LHCN-M2 (cell line): Measurements from ENCODE around the gene METAP1. TPM values are rescaled to one million over a fixed set of nuclear protein-coding genes. Genes with fewer than 3 reads are reported as not detected.
"Not testable (repeated sequence)": the region's sequence is repeated elsewhere in the genome, so short reads cannot be mapped to it uniquely, and the experiment has no call there.

ENCODE experiments used
- DNase-seq: peaks from one replicate; pipeline ENCODE4 v3.0.0-alpha.2; 2012; ENCODE audit warnings: low read depth
- total RNA-seq: library from RNA; depleted of rRNA; stranded (reverse); fragments of >200 nt; gene quantifications from 2 replicates; pipeline ENCODE4 v1.2.3, GENCODE V29; 2014

METAP1 gene
- total RNA-seq, 1 experiment from 2014 or later = 62.7 TPM

DNA sequence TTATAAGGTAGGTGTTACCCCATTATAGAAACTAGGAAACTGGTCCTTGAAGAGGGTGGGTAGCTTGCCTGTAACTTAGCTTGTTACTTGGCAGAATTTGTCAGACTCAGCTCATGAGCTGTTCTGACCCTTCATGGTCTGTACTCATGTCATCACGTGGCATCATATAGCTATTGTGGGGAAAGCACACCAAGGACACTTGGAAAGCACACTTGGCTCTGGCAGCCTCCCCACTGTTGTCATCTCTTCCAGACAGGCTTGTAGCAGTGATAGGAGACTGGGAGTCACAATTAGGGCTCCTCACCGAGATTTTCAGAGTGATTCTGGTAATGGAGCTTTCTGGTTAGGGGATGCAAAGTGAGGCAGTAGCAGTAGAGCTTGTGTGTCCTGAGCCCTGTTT, 62.7 kb downstream of the METAP1 start:
- no peak for DNase-seq

DNA sequence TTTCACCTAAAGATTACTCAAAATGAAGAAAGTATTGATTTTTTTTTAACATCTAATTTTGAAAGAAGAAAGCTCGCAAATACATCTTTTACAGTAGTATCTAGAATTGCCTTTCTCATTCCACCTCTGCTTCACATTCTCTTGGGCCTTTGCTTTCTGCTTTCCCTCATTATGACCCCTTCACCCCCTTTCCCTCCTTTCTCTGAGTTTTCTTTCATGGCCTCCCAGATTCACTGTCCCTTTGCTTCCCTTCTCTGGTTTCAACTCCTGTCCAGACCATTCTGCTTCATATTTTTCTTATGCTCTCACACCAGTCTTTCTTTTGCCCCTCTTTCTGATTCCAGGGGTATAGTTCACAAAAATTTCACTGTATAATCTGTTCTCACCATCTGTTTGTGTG, 64.0 kb downstream of the METAP1 start:
- no peak for DNase-seq

DNA sequence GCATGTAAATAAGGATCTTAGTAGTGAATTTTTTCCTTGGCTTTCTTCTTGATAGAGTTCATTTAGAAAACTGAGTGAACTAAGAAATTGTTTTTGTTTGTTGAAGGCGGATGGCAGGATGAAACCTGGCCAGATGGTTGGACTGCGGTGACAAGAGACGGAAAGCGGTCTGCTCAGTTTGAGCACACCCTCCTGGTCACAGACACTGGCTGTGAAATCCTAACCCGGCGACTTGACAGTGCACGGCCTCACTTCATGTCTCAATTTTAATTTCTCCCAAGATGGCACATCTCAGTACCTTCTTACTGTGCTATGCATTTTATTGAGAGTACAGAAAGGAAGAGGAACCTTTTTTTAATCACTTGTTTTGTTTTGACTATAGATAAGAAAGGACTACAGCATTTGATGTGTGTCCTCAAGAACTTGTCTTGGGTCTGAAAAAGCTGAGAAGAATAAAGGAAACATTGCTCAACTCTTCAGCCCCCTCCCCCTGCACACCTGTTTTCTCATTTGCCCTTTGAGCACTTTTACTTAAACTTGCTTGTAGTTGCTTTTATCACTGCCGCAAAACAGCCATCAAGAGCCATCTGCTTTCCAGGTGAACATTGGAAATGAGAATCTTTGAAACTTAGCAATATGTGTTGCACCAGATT, 65.7 kb downstream of the METAP1 start:
- DNase-seq = no peak

- peak; percentile 84 for DNase-seq
Observed at GRCh38 chr4:99062120-99062519, 66.6 kb downstream of the METAP1 start.

- DNase-seq = not testable (repeated sequence)
Observed at GRCh38 chr4:99065521-99065920, 70.0 kb downstream of the METAP1 start.

DNA sequence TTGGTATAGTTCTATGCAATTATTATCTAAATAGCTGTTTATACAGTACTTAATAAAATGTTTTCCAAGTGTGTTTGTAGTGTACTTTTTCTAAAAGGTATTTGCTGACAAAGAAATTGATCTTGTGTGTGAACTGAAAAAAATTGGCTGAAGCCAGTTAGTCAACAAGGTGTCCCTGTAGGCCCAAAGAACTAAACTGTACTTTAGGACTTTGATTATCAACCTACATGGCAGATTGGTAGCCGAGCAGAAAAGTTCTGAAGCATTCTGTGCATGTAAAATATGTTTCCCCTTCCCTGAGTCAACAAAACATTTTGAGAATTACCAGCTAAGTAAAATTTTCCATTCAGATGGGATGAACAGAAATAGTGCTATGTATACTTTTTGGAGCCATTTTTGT, 72.1 kb downstream of the METAP1 start:
- no peak for DNase-seq

- DNase-seq = no peak
Observed at GRCh38 chr4:99071159-99071558, 75.6 kb downstream of the METAP1 start.

- DNase-seq = no peak
Observed at GRCh38 chr4:99074816-99075215, 79.3 kb downstream of the METAP1 start.

- no peak for DNase-seq
Observed at GRCh38 chr4:99076292-99076976, 80.9 kb downstream of the METAP1 start.

- DNase-seq = no peak
Observed at GRCh38 chr4:99077177-99077576, 81.7 kb downstream of the METAP1 start.

DNA sequence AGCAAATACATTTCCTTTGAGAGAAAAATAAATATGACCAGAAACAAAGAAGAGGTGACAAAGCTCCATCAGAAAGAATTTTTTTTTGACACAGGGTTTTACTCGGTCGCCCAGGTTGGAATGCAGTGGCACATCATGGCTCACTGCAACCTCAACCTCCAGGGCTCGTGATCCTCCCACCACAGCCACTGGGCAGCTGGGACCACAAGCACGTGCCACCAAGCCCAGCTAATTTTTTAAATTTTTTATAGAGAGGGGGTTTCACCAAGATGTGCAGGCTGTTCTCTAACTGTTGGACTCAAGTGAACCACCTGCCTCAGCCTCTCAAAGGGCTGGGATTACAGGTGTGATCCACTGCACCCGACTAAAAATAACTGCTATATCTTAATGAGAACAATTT, 82.8 kb downstream of the METAP1 start:
- no peak for DNase-seq

GRCh38 chr4:99078931-99079624, 83.6 kb downstream of the METAP1 start:
- no peak for DNase-seq

DNA sequence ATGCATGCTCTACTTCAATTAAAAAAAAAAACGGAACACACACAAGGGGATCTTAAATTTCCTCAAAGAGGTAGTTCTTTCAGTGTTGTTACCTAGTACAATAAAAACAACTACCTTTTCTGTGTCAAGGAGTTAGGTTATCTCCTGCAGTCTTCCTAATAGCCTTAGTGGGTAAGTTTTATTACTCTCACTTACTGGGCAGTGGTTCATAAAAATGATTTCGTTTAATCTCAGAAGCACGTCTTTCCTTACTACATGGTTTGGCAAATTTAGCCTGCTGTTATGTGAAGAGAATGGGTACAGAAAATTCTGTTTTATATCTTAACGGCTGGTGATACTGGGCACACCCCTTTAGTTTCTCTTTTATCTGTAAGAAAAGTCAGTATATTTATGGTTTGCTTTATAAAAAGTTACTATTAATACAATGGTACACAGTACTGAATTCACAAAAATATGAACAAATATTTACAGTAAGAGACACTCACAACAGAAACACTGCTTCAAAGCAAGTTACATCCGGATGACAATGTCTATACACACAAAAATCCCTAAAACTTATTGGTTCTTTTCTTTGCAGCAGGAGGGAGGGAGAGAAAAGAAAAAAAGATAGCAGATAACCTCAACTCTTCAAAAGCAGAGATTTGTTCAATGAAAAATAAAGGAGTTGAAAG, 84.2 kb downstream of the METAP1 start:
- no peak for DNase-seq

DNA sequence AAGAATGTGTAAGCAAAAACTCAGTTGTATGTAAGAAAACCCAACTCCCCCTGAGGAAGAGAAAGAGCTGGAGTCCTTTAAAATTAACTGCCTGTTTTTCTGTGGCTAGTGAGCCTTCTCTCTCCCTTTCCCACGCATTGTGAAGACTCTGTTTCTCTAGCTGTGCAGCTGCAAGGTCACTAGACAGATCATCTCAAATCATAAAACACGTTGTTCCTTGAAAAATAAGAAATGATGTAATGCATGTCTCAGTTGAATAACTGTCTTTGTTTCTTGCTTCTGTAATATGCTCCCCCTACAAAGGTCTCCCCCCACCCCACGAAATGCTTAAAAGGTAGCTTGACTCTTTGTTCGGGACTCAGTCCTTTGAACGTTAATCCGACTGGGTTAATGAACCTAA, 85.3 kb downstream of the METAP1 start:
- DNase-seq = not testable (repeated sequence)

- DNase-seq = no peak
Observed at GRCh38 chr4:99082192-99082591, 86.7 kb downstream of the METAP1 start.

- no peak for DNase-seq
Observed at GRCh38 chr4:99084595-99084994, 89.1 kb downstream of the METAP1 start.

- peak; percentile 59 for DNase-seq
Observed at GRCh38 chr4:99088023-99088449, 92.5 kb downstream of the METAP1 start.

- peak; percentile 84 for DNase-seq
Observed at GRCh38 chr4:99088481-99089365, 93.2 kb downstream of the METAP1 start, which contains the start of gene ADH5. Gene ADH5, minus strand, starts transcription at chr4:99088788. Its CDS starts 88 bp downstream, at chr4:99088700.

- DNase-seq = no peak
Observed at GRCh38 chr4:99090481-99091215, 95.1 kb downstream of the METAP1 start.

DNA sequence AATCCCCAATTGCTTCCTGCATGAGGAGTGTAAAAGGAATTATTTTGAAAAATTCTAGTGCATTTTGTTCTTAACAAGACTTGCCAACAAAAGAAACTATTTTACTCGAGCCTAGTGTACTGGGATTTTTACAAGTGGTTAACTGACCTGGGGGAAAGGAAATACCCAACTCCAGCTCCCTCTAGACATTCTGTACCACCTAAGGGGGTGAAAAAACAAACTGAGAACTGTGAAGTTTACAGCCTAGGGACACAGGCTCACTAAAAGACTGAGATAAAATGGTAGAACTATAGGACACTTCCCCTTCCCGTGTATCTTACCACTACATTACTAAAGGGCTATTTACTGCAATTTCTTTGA, 95.7 kb downstream of the METAP1 start:
- no peak for DNase-seq
